Fibroblast of lung (primary cell): ENCODE data around the gene BRD7. TPM values are rescaled to one million over a fixed set of nuclear protein-coding genes. Genes with fewer than 3 reads are reported as not detected.

Source experiments
- DNase-seq, 2 donors: peaks; one replicate each; pipeline versions ENCODE4 v3.0.0 to v3.0.0-alpha.2; 2010; ENCODE audit warnings: low read depth in 2 of 2
- H2AFZ ChIP-seq: 2 replicates; pipeline ENCODE4 v1.5.1; 2012; ENCODE audit warnings: low read length, control low read depth, inconsistent platforms
- H3K27ac ChIP-seq: 2 replicates; pipeline ENCODE4 v1.5.1; 2011; ENCODE audit warnings: low read length, control low read depth; ENCODE audit not compliant: insufficient read depth
- H3K27me3 ChIP-seq: 2 replicates; pipeline ENCODE4 v1.5.1; 2011; ENCODE audit warnings: mild to moderate bottlenecking, low read length; ENCODE audit not compliant: control insufficient read depth, insufficient read depth
- H3K36me3 ChIP-seq: 2 replicates; pipeline ENCODE4 v1.5.1; 2011; ENCODE audit warnings: low read length; ENCODE audit not compliant: control insufficient read depth, insufficient read depth
- H3K4me1 ChIP-seq: 2 replicates; pipeline ENCODE4 v1.5.1; 2011; ENCODE audit warnings: low read length; ENCODE audit not compliant: control insufficient read depth, insufficient read depth; ENCODE audit errors: extremely low read depth
- H3K4me2 ChIP-seq: 2 replicates; pipeline ENCODE4 v1.5.1; 2011; ENCODE audit warnings: low read length, control low read depth; ENCODE audit not compliant: insufficient read depth; ENCODE audit errors: extremely low read depth
- H3K4me3 ChIP-seq, 4 experiments: fragments of 200-600 bp in 1 of 4; sonication (generic) in 1 of 4; replicated peaks in 1 of 4; 2 replicates each; pipeline ENCODE4 v1.5.1; 2011 to 2016; ENCODE audit warnings: low read length in 4 of 4, low read depth in 3 of 4, mild to moderate bottlenecking in 3 of 4, control low read depth in 2 of 4, inconsistent platforms in 1 of 4, mixed read lengths in 1 of 4; ENCODE audit not compliant: insufficient read depth in 1 of 4; ENCODE audit errors: control extremely low read depth in 1 of 4
- H3K79me2 ChIP-seq: 2 replicates; pipeline ENCODE4 v1.5.1; 2012; ENCODE audit warnings: mild to moderate bottlenecking, low read length, inconsistent platforms; ENCODE audit not compliant: control insufficient read depth, insufficient read depth
- H3K9ac ChIP-seq: 2 replicates; pipeline ENCODE4 v1.5.1; 2011; ENCODE audit warnings: mild to moderate bottlenecking, low read length, control low read depth; ENCODE audit not compliant: insufficient read depth
- H3K9me3 ChIP-seq: 2 replicates; pipeline ENCODE4 v1.5.1; 2012; ENCODE audit warnings: low read depth, low read length; ENCODE audit not compliant: control insufficient read depth, insufficient read depth
- H4K20me1 ChIP-seq: 2 replicates; pipeline ENCODE4 v1.5.1; 2011; ENCODE audit warnings: low read length; ENCODE audit not compliant: control insufficient read depth, insufficient read depth; ENCODE audit errors: extremely low read depth
- EZH2 ChIP-seq: IDR thresholded peaks from 2 replicates; pipeline ENCODE4 v1.5.1; 2012; ENCODE audit warnings: low read length, control low read depth, mild to moderate bottlenecking; ENCODE audit errors: missing control alignments
- polyA plus RNA-seq, 2 donors: library from polyadenylated mRNA; depleted of rRNA in 1 of 2; stranded (reverse) in 1 of 2; unstranded in 1 of 2; fragments of >200 nt; gene quantifications; 2 replicates each; pipeline ENCODE4 v1.2.1, GENCODE V29; 2011 to 2012; ENCODE audit warnings: missing spikeins in 1 of 2
- total RNA-seq: library from RNA; depleted of rRNA; stranded (reverse); fragments of >200 nt; gene quantifications from 2 replicates; pipeline ENCODE4 v1.2.1, GENCODE V29; 2014
- TF ChIP-seq, protein P1 (sequence below), 2 donors: IDR thresholded peaks in 1 of 2; conservative IDR thresholded peaks in 1 of 2; 1 replicate in 1 of 2; 2 replicates in 1 of 2; pipeline ENCODE4 v1.5.1; 2011 to 2012; ENCODE audit warnings: low read length in 2 of 2, control low read depth in 1 of 2, inconsistent platforms in 1 of 2, low read depth in 1 of 2, mild to moderate bottlenecking in 1 of 2

Gene BRD7
- total and polyA plus RNA-seq, 2 donors (not counting 1 experiment from before 2014, with no cell fraction given): 50.0 to 51.5 TPM

DNA sequence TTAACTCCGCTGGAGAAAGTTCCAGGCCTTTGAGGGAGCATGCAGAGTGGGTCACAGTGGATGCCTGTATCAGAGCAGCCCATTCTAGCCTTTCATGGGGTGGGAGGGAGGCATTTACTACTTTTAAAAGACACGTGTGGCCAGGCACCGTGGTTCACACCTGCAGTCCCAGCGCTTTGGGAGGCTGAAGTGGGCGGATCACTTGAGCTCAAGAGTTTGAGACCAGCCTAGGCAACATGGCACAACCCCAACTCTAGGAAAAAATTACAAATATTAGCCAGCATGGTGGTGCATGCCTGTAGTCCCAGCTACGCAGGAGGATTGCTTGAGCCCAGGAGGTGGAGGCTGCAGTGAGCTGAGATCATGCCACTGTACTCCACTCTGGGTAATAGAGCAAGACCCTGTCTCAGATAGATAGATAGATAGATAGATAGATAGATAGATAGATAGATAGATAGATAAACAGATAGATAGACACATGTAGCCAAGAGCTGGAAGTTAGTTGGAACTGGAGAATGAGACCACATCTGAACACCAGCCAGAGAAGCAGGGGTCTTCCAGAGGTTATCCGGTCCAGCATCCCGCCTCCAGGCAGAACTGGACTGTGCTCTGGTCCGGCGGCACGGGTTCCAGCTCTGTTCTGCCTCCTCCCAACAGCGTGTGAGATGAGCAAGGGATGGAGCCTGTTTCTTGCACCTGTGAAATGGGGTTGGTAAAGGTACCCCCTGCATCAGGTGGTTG is 98.8 kb downstream of the BRD7 start:
- H3K9ac ChIP-seq: no peak overlapping the region
- no peak for DNase-seq
- TF ChIP-seq, protein P1, sequence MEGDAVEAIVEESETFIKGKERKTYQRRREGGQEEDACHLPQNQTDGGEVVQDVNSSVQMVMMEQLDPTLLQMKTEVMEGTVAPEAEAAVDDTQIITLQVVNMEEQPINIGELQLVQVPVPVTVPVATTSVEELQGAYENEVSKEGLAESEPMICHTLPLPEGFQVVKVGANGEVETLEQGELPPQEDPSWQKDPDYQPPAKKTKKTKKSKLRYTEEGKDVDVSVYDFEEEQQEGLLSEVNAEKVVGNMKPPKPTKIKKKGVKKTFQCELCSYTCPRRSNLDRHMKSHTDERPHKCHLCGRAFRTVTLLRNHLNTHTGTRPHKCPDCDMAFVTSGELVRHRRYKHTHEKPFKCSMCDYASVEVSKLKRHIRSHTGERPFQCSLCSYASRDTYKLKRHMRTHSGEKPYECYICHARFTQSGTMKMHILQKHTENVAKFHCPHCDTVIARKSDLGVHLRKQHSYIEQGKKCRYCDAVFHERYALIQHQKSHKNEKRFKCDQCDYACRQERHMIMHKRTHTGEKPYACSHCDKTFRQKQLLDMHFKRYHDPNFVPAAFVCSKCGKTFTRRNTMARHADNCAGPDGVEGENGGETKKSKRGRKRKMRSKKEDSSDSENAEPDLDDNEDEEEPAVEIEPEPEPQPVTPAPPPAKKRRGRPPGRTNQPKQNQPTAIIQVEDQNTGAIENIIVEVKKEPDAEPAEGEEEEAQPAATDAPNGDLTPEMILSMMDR (conservative IDR thresholded peaks at IDR 0.05 in 1 of 2, IDR thresholded peaks at IDR 0.05 in 1 of 2; ENCODE audit: low read depth in 1 of 2, low read length in 2 of 2): no peak
- no peak for TF ChIP-seq EZH2
- H3K36me3 ChIP-seq: no peaks in the 10 kb centered on the region
- H3K4me3 ChIP-seq: no peak overlapping the region
- H3K79me2 ChIP-seq: peaks cover 2% of the 10 kb centered on the region
- no peaks in the 10 kb centered on the region for H3K9me3 ChIP-seq
- peaks cover 15% of the 10 kb centered on the region for H3K4me1 ChIP-seq
- H4K20me1 ChIP-seq: no peaks in the 10 kb centered on the region
- H2AFZ ChIP-seq: no peak overlapping the region
- H3K27ac ChIP-seq: no peak overlapping the region
- no peaks in the 10 kb centered on the region for H3K27me3 ChIP-seq
- no peak overlapping the region for H3K4me2 ChIP-seq

GRCh38 chr16:50269061-50269705 is 99.6 kb downstream of the BRD7 start:
- no peak overlapping the region for H3K9ac ChIP-seq
- no peak overlapping the region for H3K27ac ChIP-seq
- TF ChIP-seq EZH2: no peak
- TF ChIP-seq, protein P1 (conservative IDR thresholded peaks at IDR 0.05 in 1 of 2, IDR thresholded peaks at IDR 0.05 in 1 of 2; ENCODE audit: low read depth in 1 of 2, low read length in 2 of 2): no peak

DNA sequence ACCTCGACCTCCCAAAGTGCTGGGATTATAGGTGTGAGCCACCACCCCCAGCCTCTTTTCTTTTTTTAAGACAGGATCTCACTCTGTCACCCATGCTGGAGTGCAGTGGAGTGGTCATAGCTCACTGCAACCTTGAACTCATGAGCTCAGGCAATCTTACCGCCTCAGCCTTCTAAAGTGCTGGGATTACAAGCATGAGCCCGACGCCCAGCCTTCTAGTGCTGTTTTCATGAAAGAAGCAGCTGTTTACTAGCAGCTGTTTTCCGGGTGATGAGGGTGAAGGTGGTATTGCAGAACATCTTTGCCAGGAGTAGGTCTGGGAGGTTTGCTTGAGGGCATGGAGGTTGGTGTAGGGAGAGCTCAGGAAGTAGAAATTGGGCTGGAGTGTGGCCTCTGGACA is 100.4 kb downstream of the BRD7 start:
- Histone ChIP-seq H3K9ac (no peak overlapping the region), H3K79me2 (peaks cover 2% of the 10 kb centered on the region), H3K9me3 (no peaks in the 10 kb centered on the region), H3K27me3 (no peaks in the 10 kb centered on the region), H3K4me1 (peaks cover 15% of the 10 kb centered on the region), H2AFZ (no peak overlapping the region), H3K27ac (no peak overlapping the region), H4K20me1 (no peaks in the 10 kb centered on the region), H3K4me2 (no peak overlapping the region), H3K4me3 (no peak overlapping the region), H3K36me3 (no peaks in the 10 kb centered on the region)
- DNase-seq: no peak
- TF ChIP-seq EZH2: no peak
- TF ChIP-seq, protein P1 (conservative IDR thresholded peaks at IDR 0.05 in 1 of 2, IDR thresholded peaks at IDR 0.05 in 1 of 2; ENCODE audit: low read depth in 1 of 2, low read length in 2 of 2): no peak

More at GRCh38 chr16:50269061-50269705, 99.6 kb downstream of the BRD7 start:
- no peak overlapping the region for H3K4me3 ChIP-seq
- H3K36me3 ChIP-seq: no peaks in the 10 kb centered on the region
- no peak overlapping the region for H3K4me2 ChIP-seq
- no peaks in the 10 kb centered on the region for H3K27me3 ChIP-seq
- H3K4me1 ChIP-seq: peaks cover 15% of the 10 kb centered on the region
- no peaks in the 10 kb centered on the region for H4K20me1 ChIP-seq
- no peaks in the 10 kb centered on the region for H3K9me3 ChIP-seq
- DNase-seq: no peak
- peaks cover 2% of the 10 kb centered on the region for H3K79me2 ChIP-seq
- no peak overlapping the region for H2AFZ ChIP-seq
